ENCODE data around the gene FOCAD. TPM values are rescaled to one million over a fixed set of nuclear protein-coding genes. Genes with fewer than 3 reads are reported as not detected.

The FOCAD gene
- total RNA-seq, 1 experiment from 2014 or later, result 40.7 TPM

DNA sequence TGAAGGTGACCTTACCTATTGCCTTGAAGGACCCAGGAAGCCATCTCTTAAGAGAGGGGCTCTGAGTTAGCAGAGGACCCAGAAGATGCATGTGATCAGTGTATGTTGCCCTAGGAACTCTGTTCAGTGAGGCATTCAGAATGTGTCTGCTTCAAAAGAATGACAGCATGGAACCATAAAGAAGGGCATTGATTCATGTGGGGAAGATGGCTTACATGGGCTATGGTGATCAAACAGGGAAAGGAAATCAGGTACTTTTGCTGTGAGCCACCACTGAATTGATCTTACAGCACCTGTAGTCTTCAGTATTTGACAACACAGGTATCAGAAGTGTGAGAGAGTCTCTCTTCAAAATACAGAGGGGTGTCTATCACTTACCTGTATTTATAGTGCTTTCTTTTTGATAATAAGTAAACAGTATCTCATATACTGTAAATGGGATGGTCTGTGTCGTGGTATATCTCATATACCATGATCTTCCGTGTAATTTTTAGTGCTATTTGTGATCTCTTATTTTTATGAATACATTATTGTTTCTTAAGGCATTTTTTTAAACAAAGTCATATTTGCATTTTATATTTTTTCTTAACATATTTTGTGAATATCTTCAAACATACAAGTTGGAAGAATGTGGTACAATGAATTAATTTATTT is 57.0 kb downstream of the FOCAD start:
- POLR2A ChIA-PET, result no interaction called here
- intact Hi-C loops (cut with micrococcal nuclease), result no loop called here
- no peak overlapping the region for H3K4me2 ChIP-seq (ENCODE audit: low read length)
- H3K9me3 ChIP-seq (ENCODE audit: control insufficient read depth in 1 of 2, insufficient read depth in 1 of 2, low read depth in 1 of 2, low read length in 2 of 2), result no peaks in the 10 kb centered on the region
- no peaks in the 10 kb centered on the region for H4K20me1 ChIP-seq (ENCODE audit: insufficient read depth)
- no peaks in the 10 kb centered on the region for H3K27me3 ChIP-seq (ENCODE audit: insufficient read depth, low read length)
- H3K4me3 ChIP-seq (replicated peaks in 1 of 2; ENCODE audit: low read depth in 1 of 2, low read length in 2 of 2), result no peak overlapping the region
- H3K9ac ChIP-seq (ENCODE audit: low read length), result no peak overlapping the region
- no peaks in the 10 kb centered on the region for H3K9me2 ChIP-seq (ENCODE audit: insufficient read depth)
- BruUV-seq (replicated peaks), result no TSS peak
- RAD21 ChIA-PET (ENCODE audit: low non-redundant PET in 1 of 2, low total read pairs in 2 of 2, uncharacterized antibody in 2 of 2, unreplicated experiment in 2 of 2), result no interaction called here
- no peaks in the 10 kb centered on the region for H3K4me1 ChIP-seq (ENCODE audit: control insufficient read depth in 1 of 2, insufficient read depth in 2 of 2, low read length in 2 of 2)
- TF ChIP-seq YY1 (IDR thresholded peaks at IDR 0.05; ENCODE audit: extremely low read depth, insufficient replicate concordance, low read depth, low read length) (no peak), RAD21 (IDR thresholded peaks at IDR 0.05; ENCODE audit: low read depth) (no peak), SRF (IDR thresholded peaks at IDR 0.05; ENCODE audit: low read depth) (no peak), FOSL1 (IDR thresholded peaks at IDR 0.05; ENCODE audit: low read depth) (no peak), ZNF274 (IDR thresholded peaks at IDR 0.05; ENCODE audit: low read depth, low read length) (no peak), EZH2 (IDR thresholded peaks at IDR 0.05) (no peak), SIN3A (IDR thresholded peaks at IDR 0.05; ENCODE audit: low read depth) (no peak), ZFX (IDR thresholded peaks at IDR 0.05) (no peak)
- no peaks in the 10 kb centered on the region for H3K79me2 ChIP-seq (ENCODE audit: insufficient read depth, low read length)
- DNase-seq (ENCODE audit: low read depth, low spot score), result no peak
- H3K36me3 ChIP-seq (ENCODE audit: control insufficient read depth in 1 of 2, insufficient read depth in 2 of 2, low read length in 2 of 2), result no peaks in the 10 kb centered on the region
- CTCF ChIA-PET, result no interaction called here
- H2AFZ ChIP-seq (ENCODE audit: low read depth, low read length, poor library complexity, severe bottlenecking), result no peak overlapping the region
- no peak overlapping the region for H3K27ac ChIP-seq (ENCODE audit: low read depth, low read length)
- ATAC-seq, result no peak

- POLR2A ChIA-PET, result no interaction called here
- CTCF ChIA-PET, result no interaction called here
- TF ChIP-seq, protein P1, sequence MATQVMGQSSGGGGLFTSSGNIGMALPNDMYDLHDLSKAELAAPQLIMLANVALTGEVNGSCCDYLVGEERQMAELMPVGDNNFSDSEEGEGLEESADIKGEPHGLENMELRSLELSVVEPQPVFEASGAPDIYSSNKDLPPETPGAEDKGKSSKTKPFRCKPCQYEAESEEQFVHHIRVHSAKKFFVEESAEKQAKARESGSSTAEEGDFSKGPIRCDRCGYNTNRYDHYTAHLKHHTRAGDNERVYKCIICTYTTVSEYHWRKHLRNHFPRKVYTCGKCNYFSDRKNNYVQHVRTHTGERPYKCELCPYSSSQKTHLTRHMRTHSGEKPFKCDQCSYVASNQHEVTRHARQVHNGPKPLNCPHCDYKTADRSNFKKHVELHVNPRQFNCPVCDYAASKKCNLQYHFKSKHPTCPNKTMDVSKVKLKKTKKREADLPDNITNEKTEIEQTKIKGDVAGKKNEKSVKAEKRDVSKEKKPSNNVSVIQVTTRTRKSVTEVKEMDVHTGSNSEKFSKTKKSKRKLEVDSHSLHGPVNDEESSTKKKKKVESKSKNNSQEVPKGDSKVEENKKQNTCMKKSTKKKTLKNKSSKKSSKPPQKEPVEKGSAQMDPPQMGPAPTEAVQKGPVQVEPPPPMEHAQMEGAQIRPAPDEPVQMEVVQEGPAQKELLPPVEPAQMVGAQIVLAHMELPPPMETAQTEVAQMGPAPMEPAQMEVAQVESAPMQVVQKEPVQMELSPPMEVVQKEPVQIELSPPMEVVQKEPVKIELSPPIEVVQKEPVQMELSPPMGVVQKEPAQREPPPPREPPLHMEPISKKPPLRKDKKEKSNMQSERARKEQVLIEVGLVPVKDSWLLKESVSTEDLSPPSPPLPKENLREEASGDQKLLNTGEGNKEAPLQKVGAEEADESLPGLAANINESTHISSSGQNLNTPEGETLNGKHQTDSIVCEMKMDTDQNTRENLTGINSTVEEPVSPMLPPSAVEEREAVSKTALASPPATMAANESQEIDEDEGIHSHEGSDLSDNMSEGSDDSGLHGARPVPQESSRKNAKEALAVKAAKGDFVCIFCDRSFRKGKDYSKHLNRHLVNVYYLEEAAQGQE (IDR thresholded peaks at IDR 0.05; ENCODE audit: low read depth), result no peak
- TF ChIP-seq POLR2AphosphoS5 (IDR thresholded peaks at IDR 0.05; ENCODE audit: low read depth, low read length) (no peak), TCF7L2 (IDR thresholded peaks at IDR 0.05; ENCODE audit: borderline replicate concordance, extremely low read depth, insufficient read depth, insufficient read length) (no peak), EZH2 (IDR thresholded peaks at IDR 0.05) (no peak), JUND (IDR thresholded peaks at IDR 0.05) (no peak), CTCF (IDR thresholded peaks at IDR 0.05 in 2 of 3, conservative IDR thresholded peaks at IDR 0.05 in 1 of 3; ENCODE audit: borderline replicate concordance in 1 of 3, insufficient read depth in 1 of 3, low read depth in 2 of 3, low read length in 2 of 3) (no peak), ZNF274 (IDR thresholded peaks at IDR 0.05; ENCODE audit: low read depth, low read length) (no peak)
- TF ChIP-seq, protein P2, sequence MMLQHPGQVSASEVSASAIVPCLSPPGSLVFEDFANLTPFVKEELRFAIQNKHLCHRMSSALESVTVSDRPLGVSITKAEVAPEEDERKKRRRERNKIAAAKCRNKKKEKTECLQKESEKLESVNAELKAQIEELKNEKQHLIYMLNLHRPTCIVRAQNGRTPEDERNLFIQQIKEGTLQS (IDR thresholded peaks at IDR 0.05), result no peak
These were observed 58.8 kb downstream of the FOCAD start for GRCh38 chr9:20742833-20743232.

More at GRCh38 chr9:20742833-20743232, 58.8 kb downstream of the FOCAD start:
- Histone ChIP-seq H4K20me1 (ENCODE audit: insufficient read depth) (no peaks in the 10 kb centered on the region), H3K4me1 (ENCODE audit: control insufficient read depth in 1 of 2, insufficient read depth in 2 of 2, low read length in 2 of 2) (no peaks in the 10 kb centered on the region), H3K4me2 (ENCODE audit: low read length) (no peak overlapping the region), H2AFZ (ENCODE audit: low read depth, low read length, poor library complexity, severe bottlenecking) (no peak overlapping the region), H3K27me3 (ENCODE audit: insufficient read depth, low read length) (no peaks in the 10 kb centered on the region), H3K4me3 (replicated peaks in 1 of 2; ENCODE audit: low read depth in 1 of 2, low read length in 2 of 2) (no peak overlapping the region), H3K9me2 (ENCODE audit: insufficient read depth) (no peaks in the 10 kb centered on the region), H3K79me2 (ENCODE audit: insufficient read depth, low read length) (no peaks in the 10 kb centered on the region), H3K36me3 (ENCODE audit: control insufficient read depth in 1 of 2, insufficient read depth in 2 of 2, low read length in 2 of 2) (no peaks in the 10 kb centered on the region), H3K9ac (ENCODE audit: low read length) (no peak overlapping the region), H3K9me3 (ENCODE audit: control insufficient read depth in 1 of 2, insufficient read depth in 1 of 2, low read depth in 1 of 2, low read length in 2 of 2) (no peaks in the 10 kb centered on the region), H3K27ac (ENCODE audit: low read depth, low read length) (no peak overlapping the region)
- ATAC-seq, result no peak
- intact Hi-C loops (cut with micrococcal nuclease), result no loop called here
- no peak for DNase-seq (ENCODE audit: low read depth, low spot score)
- RAD21 ChIA-PET (ENCODE audit: low non-redundant PET in 1 of 2, low total read pairs in 2 of 2, uncharacterized antibody in 2 of 2, unreplicated experiment in 2 of 2), result no interaction called here
- BruUV-seq (replicated peaks), result no TSS peak

Measured in HCT116 (cell line).